ENCODE results near the gene IRF2.
A peak's percentile ranks its signal among the peaks of the same experiment; 100 is the strongest.

The IRF2 gene

DNA sequence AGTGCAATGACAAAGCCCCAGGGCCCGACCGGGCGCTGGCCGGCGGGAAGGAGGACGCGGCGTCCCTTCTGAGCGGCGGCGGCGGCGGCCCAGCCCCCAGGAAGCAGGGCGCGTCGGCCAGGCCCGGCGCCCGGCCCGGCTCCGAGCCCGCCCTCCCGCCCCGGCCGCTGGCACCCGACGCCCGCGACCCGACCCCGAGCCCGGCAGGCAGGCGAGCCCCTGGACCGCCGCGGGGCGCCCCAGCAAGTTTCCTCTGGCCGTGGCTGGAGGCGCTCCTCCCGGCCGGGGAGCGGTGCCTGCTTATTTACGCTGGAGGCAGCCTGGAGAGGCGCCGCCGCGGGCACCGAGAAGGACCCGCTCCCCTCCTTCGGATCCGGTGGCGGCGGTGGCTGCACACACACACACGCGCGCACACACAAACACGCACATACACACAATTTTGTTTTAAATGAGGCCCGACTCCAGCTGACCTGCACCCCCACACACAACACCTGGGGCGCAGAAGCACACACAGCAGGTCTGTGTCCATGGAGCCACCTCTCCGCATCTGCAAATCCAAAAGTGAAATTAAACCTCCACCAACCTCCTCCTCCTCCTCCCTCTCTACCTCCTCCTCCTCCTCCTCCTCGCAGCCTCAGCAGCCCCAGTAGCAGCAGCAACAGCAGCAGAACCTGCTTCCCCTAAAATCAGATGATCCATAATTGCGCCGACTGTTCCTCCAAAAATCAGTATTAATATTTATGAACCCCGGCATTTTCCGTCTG lies 669 bp downstream of the IRF2 start:
- no peak for DNase-seq

DNA sequence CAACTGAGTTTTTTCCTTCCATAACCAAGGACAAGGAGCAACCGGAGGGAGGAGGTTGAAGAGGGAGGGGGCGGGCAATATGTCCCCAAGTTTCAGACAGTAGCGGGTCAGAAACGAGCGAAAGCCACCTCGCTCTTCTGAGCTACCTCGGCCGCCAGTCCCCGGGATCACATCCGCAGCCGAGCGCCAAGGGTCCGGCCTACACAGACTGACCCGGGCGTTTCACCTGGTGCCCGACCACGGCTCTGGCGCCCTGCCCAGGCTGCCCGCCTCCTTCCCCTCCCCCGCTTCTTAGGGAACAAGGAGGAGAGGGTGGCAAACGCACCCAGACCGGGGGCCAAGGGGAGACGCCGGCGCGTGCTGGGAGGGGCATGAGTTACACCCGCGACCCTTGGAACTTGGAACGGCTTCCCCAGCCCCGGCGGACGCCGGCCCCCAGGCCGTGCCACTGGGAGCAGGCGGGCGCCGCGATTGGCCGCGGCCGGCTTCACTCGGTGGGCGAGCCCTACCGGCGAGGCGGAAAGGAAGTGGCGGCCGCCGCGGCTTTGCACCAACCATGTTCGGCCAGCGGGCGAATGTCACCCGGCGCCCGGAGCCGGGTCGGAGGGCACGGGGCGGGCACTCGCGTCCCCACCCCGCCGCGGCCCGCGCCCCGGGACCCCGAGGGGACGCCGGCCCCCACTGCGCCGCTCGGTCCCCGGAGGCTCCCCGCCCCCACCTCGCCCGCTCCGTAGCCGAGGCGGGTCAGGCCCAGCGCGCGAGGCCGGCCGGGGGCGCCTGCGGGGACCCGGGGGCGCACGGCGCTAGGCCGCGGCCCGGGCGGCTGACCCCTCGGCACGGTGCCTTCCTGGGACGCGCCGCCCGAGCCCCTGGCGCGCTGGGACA lies 1.5 kb downstream of the IRF2 start:
- no peak for DNase-seq

DNA sequence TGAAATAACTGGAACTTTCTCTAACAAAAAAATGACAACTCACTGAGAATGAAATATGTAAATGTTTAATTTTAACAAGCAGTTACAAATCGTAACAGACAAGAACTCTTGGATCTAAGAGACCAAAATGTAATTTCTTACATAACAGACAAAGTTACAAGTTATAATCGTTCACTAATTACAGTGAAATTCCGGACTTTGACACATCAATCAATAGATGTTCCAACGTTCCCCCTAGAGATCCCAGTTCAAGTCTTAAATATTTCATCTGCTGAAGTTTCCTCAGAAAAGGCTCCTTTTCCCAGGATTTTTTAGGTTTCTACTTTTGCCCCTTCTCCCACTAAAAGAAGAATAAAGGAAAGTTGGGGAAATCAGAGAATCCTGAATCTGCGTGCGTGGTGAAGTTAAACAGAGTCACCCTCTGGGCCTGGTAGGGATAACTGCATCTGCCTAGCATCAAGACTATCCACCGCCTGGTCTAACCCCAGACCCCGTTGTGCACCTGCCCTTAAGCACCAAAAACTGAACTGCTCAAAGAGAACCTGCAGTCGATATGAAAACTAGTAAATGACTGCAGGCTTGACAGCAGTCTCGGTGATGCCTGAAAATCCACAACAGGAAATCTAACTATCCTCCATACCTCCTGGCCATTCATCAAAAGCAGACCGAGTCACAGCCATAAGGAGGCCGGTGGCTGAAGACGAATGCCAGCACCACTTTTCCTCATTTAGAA lies 2.3 kb downstream of the IRF2 start:
- peak in 1 of 2 experiments; percentile 22 for DNase-seq

DNA sequence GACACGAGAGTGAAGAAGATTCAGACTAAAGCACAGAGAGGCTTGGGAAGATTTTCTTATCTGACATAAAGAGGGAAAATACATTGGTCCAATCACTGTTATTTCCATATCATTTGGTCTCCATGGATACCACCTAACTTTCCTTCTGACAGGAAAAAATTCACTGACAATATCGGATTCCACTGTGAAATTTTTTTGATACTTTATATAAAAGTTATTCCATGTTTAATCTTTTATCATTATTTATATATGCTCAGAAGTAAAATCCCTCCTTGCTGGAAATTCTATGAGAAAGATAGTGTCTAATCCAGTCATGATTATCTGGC lies 3.6 kb downstream of the IRF2 start:
- DNase-seq, result no peak

DNA sequence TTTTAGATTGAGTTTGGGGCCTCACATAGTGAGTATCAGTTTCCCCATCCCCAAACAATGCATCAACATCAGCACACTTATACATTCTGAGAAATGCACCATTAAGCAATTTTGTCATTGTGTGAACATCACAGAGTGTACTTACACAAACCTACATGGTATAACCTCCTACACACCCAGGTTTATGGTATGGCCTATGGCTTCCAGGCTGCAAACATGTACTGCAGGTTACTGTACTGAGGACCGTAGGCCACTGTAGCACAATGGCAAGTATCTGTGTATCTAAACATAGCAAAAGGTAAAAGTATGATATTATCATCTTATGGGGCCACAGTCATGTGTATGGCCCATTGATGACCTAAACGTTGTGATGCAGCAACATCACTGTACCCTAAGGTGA lies 7.7 kb downstream of the IRF2 start:
- no peak for DNase-seq

DNA sequence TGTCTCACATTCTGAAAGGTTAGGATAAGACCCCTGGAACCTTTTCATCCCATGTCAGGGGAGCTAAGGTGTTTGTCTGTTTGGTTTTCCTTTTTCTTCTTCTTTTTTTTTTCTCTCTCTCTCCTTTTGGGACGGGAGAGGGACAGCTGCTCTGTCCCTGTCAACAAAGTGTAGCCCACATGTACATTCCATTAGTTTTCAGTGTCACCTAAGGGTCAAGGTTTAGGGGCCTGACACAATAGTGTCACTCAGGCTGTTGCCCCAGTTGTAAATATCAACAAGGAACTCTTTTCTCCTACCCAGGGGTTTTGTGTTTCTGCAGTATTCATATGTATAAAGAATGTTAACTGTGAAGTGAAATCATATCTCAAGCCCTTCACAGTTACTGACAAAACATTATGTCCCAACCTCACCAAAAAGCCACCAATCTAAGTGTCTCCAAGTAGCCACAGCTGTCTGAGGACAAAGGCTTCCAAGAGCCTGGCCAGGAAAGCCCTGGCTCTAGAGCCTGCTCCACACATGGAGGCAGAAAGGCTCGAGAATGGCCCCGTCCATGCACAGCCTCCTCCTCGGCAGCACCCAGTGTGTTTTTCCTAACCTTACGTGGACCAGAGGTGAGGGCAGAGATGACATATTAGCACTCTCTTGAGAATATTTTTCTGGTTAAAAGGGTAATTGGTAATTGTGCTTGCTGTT lies 9.4 kb downstream of the IRF2 start:
- DNase-seq, result no peak

DNA sequence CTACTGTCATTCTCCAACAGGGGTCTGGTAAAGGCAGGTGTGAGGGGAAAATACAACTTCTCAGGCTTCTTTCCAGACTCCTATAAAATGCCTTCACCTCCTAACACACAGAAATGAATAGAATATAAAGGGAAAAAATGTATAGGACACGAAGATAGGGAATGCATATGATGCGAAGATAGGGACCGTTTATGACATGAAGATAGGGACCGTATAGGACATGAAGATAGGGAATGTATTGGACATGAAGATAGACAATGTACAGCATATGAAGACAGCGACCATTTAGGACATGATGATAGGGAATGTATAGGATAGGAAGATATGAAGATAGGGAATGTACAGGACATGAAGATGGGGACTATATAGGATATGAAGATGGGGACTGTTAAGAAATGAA lies 10.5 kb downstream of the IRF2 start:
- no peak for DNase-seq

DNA sequence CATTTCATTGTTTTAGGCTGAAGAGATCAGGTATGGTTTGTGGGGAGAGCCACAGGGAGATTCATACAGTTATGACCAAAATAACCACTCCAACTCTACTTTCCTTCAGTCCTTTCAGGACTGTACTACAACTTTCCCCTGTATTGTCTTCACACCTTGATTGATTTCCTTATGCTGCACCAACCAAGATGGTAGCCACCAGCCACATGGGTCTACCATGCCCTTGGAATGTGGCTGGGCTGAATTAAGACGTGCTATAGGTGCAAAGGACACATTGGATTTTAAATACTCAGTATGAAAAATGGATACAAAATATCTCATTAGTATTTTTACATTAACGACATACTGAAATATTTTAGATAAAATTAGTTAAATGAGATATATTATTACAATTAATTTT lies 11.2 kb downstream of the IRF2 start:
- DNase-seq, result no peak

DNA sequence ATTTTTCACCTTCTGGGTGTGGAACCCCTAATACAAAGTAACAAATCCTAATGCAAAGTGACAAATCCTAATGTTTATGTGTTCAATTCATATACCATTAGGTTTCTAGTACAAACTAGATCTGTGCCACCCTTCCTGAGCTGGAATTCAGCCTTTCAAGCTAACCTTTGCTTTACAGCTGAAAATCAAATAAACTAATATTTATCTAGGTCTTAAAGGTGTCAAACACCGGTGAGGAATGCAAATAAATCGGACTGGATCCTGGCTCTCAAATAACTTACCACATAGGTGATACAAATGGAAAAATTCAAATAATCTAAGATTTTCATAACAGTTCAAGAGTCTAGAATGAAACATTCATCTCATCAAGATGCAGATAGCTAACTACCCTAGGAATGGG lies 11.6 kb downstream of the IRF2 start:
- no peak for DNase-seq

DNA sequence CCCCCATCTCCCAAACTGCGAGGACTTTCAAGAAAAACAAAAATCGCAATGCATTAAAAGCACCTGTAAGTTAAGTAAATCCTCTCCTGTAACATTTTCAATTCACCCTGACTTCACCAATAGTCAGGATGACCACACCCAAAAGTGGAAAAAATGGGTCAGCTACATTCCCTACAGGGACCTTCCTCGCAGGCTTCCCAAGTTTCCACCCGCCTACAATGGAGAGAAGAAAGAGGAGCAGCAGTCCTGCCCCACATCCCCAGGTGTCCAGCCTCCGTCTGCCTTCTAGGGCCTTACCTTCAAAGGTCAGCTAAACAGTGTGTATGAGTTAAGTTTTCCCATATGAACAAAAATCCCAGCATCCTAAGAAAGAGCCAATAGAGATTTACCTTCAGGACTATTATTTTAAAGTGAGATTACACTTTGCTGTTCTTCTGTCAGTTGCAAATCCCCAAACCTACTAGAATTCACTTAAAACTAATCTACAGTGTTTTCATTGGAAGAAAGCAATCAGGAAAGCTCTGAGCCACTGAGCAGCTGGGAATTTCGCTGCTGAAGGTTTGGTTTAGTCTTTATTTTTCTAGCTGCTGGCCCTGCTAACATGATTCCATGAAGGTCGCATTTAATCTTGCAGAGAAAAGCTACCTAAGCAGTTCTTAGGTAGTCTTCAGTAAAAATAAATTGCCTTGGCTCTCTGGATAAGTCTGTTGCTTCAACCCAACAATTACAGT lies 12.5 kb downstream of the IRF2 start:
- DNase-seq, result no peak

DNA sequence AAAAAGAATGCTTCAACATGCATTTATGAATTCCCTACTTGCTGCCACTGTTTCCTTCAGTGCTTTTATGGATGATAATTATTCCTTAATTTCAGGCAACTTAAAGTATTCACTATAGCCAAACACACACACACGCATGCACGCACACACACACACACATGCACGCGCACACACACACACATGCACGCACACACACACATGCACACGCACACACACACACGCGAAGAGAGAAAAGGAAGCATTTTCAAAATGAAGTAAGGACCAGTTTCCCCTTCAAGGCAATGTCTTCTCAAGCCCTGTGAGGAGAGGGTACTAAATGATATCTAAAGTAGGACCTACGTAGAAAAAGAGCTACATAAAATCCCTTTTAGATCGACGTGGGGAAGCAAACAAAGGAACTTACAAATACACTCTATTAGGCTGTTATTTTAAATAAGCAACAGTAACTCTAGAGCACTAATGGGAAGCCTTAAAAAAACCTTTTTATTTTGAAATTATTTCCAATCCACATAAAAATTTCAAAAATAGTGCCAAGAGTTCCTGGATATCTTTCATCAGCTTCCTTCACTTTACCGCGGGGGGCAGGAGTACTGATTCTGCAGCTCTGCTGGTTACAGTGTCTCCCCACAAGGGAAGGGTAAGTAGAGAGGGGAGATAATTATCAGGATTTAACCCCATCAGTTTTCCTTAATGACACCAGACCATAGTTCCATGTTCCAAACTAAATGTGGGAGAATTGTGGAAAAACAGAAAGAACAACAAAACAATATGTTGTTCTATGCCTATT lies 13.7 kb downstream of the IRF2 start:
- DNase-seq, result no peak

DNA sequence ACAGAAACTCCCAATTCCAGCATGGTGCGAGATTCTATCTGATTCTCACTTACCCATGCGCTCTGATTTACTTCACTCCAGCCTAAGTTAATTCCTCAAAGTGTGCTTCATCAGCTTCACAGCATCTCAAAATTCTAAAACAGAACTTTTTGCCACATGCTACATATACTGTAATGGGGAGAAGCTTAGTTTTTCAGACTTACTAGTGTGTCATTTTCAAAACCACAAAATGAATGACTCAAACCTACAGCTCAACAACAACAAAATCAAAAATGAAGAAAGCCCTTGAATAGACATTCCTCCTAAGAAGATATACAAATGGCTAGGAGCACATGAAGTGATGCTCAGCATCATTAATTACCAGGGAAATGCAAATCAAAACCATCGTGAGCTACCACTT lies 14.9 kb downstream of the IRF2 start:
- no peak for DNase-seq

DNA sequence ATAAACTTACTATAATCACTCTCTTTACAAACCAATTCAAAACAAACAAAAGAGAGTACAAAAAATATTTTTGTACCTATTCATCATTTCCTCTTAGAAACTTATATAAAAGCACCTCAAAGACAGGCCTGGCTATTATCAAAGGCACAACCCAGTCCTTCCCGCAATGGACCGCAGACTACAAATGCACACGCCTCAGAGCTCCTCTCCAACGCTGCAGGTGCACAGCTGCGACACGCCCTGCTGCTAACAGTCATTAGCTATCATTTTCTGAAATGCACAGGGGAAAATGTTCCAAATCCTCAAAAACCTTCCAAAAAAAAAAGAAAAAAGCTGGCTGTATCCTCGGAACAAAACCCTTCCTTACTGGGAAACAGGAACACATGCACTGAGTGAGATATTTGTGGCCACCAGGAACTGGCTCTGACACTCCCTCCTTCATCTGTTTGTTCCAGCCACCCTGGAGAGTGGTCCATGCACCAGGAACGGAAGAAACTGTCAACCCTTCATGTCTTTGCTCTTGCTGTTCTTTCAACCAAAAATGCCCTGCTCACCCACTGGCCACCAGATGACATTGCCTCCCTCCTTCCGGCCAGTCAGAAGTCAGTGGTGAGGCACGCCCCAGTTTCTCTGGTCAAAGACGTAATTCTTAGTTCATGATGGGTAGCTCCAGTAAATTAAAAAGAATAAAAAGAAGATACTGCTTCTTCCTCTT lies 16.7 kb downstream of the IRF2 start:
- peak in 1 of 2 experiments; percentile 22 for DNase-seq

DNA sequence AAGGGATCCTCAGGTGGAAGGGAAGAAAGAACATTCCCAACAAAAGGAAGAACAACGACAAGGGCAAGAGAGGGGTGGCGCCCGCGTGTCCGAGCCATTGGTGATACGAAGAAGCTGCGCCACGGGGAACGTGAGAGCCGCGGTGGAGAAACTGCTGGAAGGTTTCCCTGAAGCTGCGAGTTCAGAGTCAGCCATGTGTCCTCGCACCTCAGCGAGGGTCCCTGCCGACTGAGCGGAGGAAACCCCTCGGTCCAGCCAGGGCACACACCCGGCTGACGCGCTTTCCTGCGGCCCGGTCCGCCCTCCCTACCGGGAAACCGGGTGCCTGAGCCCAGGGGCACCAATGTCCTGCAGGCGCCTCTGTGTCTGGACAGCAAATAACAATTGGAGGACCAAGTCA lies 18.0 kb downstream of the IRF2 start:
- no peak for DNase-seq

DNA sequence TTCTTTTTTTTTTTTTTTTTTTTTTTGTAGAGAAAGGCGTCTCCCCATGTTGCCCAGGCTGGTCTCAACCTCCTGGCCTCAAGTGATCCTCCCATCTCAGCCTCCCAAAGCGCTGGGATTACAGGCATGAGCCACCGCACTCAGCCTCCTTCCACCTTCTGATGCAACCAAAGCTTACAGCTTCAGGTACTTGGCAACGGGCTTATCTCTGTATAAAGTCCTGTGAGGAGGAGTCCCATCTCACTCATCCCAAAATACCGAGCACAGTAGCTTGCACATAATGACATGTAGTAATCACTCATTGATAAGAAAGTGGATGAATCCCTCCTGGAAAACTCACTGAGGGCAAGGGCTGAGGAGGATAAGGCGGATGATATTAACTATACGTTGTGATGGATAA lies 19.1 kb downstream of the IRF2 start:
- no peak for DNase-seq

DNA sequence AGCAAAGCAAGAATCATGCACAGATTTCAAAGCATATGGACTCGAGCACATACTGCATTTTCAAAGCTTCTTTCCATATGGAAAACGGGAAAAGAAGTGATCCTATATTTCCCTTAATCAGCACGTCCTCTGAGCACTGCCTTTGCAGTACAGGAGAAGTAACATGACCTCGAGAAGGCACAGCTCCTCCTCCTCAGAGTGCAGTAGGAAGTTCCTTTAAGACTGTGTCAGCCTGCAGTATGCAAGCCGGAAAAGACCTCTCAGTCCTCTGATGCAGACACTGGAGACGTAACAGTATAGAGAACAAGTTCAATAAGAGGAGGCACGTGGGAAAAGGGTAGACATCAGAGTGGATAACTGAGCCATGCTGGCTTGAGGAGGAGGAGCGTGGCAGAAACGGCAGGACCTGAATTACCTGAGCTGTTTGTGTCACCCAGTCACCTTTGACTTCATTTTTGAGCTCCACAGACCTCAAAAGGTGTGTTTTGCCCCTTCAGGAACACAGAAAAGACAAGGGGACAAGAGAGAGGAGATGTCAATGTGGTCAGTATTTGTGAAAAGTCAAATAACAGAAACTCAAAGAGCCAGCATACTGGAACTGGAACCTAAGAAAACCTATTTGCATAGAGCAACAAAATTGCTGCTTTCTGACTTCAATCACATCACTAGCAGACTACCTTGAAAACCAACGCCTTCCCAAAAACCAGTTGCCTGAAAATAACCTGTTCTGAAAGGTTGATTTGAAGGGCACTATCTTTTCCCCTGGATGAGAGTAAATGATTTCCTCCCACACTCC lies 20.8 kb downstream of the IRF2 start:
- no peak for DNase-seq

DNA sequence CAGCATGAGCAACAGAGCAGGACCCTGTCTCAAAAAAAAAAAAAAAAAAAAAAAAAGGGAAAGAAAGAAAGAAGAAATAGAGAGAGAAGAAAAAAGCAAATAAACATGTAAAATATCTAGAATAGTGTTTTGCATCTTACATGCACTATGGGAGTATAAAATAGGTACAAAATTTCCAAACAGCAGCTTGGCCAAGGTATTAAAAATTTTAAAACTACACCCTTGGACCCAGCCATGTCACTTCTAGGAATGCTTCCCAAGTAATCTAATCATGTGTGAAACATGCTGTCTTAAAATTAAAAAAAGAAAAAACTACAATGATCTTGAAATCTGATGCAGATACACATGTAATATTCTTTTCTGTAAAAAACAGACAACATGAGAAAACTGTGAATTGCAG lies 21.6 kb downstream of the IRF2 start:
- no peak for DNase-seq

DNA sequence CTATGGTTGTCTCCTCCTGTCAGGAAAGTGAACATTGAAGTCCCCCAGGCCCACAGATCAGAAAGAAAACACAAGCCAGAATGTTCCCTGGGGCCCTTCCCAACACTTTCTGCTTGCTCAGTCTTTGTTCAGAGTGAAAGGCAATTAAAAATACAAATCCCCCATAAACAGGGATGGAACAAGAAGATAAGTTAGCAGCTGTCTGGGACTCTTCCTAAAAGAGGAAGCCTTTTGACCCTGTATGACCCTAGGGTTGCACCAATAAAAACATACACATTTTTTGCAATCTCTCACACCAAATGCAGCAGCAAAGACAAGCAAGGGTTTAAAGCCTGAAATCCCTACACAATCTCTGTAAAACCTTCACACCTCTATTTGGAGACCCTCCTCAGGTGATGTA lies 22.6 kb downstream of the IRF2 start:
- no peak for DNase-seq

DNA sequence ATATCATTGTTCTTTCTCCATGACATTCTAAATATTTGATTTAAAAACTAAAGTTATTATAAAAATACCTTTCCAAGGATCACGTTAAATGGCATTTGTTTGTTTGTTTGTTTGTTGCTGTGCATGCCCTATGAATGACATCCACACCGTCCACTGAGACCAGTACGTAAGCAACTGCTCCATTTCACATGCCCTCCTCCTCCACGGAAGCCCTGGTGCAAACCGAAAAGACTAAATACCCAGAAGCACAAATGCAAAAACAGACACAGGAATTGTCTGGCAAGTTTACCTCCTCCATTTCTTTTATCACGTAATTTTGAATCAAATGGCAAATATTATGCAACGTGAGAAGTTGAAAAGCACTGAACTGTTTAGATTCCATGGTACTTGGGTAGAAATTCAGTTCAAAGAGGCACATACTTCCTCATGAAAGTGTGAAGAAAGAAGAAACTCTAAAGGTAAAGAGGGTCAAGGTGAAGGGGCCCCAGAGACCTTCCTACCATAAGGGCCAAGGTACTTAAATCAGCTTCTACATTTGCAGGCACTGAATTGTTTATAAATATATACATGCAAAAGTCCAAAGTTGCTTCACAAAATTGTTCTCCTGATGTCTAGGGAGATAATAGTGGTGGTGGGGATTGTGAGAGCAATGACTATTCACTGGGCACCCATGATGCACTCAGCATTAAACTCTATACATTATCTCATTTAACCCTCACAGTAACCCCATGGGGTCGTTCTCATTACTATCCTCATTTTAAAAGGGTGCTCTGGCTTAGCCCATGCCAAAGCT lies 23.4 kb downstream of the IRF2 start:
- DNase-seq, result no peak

All from NCI-H187 (cell line).